DMS53 treated with DMSO at 0.1 percent for 48 hours (cell line): ENCODE measurements around the gene MYZAP.

Experiments used
- DNase-seq: peaks from one replicate; lab custom pipeline; 2025; ENCODE audit not compliant: unreplicated experiment; lab: John Stamatoyannopoulos, UW

MYZAP gene

GRCh38 chr15:57561041-57561711, 30.5 kb upstream of the MYZAP start:
- DNase-seq = peak; percentile 40

GRCh38 chr15:57562196-57562769, 29.4 kb upstream of the MYZAP start:
- DNase-seq = no peak

DNA sequence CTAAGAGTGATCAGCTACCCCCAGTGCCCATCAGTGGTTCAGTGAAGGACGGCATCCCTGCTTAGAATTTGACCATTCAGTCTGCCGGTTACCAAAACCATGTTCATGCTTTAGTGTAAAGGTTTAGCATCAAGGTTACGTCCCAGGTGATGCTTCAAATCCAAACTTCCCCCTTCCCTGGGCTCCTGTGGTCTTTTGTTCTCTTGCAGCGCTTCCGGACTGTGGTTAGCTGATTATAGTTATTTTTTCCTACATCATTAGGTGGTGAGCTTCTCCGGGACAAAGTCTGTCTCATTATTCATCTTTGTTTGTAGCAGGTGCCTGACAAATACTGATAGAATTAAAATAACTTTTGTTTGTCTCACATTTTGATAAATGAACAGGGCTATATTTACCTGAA, 28.3 kb upstream of the MYZAP start:
- DNase-seq = no peak

DNA sequence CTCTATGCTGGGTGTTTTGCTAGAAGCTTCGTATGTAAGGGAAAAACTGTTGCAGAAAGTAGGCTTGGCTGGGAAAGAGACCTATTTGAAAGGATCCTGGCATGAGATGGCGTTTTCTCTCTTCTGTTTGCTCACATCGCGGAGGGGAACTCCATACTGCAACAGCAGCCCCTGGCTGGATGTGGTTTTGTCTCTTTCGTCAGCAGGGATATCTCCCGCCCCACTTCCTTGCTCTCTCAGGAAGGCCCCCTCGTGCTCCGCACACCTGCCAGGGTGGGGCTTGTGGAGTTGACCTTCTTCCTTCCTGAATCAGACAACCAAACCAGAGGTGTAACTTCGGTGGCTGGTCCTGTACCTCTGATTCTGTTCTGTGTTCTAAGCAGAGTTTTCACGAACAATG, 26.4 kb upstream of the MYZAP start:
- peak; percentile 8 for DNase-seq

- DNase-seq = no peak
Observed at GRCh38 chr15:57566834-57567233, 24.9 kb upstream of the MYZAP start.

DNA sequence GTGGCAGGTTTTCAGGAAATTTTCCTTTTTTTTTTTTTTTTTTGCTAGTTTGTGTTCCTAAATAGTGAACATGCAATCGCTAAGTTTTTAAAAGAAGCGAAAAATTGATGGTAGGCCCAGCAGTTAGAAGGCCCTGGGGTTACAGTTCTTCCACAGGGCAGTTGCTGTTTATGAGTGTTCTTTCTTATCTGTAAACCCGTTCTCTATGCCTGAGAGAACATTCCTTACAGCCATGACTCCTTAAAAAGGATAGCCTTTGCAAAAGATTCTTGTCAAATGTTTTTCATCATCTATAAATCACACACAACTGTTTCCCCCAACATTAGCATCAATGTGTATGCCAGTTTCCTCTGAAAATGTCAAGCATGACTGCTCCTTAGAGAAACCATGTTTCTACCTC, 23.8 kb upstream of the MYZAP start:
- no peak for DNase-seq

DNA sequence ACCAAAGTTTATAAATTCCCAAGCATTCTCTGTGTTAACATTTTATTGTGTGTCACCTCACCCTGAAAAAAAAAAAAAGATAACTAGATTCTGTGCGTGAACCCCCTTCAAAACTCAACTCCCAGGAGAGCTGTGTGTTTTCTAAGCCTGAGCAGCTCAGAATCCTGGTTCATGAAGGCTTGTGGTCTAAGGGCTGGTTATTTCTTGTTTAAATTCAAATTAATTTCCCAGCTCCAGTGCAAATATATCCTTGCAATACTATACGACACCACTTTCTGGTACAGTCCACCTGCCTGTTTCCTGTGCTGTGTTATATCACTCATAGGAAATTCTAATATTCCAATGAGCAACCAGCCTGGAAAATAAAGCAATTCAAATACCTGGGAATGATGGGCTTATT, 23.4 kb upstream of the MYZAP start:
- DNase-seq = no peak

- no peak for DNase-seq
Observed at GRCh38 chr15:57570340-57570739, 21.4 kb upstream of the MYZAP start.

GRCh38 chr15:57570994-57571393, 20.7 kb upstream of the MYZAP start:
- no peak for DNase-seq

- no peak for DNase-seq
Observed at GRCh38 chr15:57571725-57572124, 20.0 kb upstream of the MYZAP start.

GRCh38 chr15:57572468-57572867, 19.2 kb upstream of the MYZAP start:
- no peak for DNase-seq

DNA sequence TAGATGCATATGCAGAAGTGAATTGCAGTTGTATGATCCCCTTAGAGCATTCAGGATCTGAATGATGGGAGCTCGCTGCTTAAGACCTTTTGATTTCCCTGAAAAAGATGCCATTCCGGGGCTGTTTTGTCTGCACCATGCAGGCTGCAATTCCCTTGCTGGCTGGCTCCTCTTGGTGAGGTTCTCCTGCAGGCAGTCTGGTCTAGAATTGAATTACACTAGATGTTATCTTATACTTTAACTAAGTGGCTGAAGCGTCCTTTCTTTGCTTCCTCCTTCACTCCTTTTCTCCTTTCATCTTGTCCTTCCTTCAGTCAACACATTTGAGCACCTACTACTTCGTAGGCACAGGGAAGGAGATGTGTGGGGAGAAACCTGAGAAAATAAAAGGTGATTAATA, 18.6 kb upstream of the MYZAP start:
- DNase-seq = no peak

DNA sequence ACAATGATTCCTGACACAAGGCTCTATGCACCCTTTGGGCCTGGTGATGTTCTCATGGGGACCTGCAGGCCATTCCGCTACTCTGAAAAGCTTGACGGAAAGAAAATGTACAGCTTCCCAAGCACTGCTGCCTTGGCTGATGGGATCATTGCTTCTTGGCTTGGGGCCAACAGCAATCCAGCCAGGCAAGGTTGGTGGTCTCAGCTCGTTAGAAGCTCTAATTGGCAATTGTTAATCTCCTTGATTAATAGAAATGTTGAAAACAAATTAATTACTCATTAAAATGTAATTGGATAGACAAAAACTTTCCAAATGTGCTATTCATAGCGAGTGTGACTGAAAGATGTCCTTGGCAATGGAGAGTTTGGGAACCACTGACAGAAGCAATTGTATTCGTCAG, 16.3 kb upstream of the MYZAP start:
- no peak for DNase-seq

DNA sequence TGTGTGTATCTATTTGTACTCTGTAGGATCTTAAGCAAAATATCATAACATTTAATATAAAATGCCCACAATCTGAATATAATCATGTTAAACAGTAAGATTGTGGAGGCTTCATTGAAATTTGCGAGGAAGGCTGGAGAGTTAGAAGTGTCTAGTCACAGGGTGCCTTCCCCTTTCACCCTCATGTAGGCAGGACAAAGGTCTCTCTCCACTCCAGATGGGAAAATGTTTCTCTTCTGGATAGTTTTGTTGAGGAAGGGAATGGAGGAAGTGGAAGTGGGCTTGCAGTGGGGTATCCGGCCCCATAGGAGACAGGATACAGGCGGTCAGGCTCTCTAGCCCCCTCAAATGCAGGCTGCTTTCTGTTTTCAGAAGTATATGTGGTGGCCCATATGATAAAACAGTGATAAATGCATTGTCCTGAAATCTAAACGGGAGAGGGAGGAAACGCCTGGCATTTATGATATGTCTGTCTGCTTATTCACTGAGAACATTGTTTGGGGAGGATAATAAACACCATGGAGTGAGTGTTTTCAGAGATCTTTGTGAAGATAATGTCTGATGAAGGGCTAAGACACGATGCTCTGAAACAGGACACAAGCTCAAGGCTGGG, 13.3 kb upstream of the MYZAP start:
- DNase-seq = no peak

GRCh38 chr15:57580428-57580827, 11.3 kb upstream of the MYZAP start:
- no peak for DNase-seq

GRCh38 chr15:57580866-57581265, 10.8 kb upstream of the MYZAP start:
- DNase-seq = no peak

DNA sequence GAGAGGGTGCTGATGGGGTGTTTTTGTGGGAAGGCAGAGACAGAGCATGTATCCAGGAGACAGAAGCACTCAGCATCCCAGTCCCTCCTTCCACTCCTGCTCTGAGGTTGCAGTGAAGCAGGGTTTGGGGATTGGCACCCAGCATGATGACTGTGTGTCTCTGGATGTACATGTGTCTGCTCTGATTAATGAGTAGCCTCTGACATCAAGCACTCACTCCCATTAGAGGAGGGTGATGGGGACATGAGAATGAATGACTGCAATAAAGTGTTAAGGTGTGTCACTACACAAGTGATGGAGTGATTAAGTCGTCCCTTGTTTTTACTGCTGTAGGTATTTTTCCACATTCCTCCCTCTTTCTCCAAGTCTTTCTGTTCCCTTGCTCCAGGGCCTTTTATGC, 9.6 kb upstream of the MYZAP start:
- DNase-seq = no peak

- DNase-seq = no peak
Observed at GRCh38 chr15:57583282-57583681, 8.4 kb upstream of the MYZAP start.

DNA sequence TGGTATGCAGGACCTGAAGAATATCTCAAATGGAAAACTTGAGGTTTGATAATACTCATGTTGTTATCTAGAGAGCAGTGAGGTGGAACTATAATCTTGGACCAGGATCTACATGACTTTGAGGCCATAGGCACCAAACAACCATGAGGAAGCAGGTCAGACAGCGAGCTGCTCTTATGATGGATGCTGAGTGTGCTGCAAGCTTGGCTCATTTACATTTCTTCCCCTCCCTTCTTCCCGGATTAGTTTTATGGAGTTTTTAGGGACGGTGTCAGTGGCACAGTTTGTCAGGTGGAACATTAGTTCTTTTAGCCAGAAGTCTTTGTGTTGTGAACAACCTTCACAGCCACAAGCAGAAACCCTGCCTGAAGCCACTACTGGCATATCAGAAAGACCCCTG, 8.0 kb upstream of the MYZAP start:
- no peak for DNase-seq

DNA sequence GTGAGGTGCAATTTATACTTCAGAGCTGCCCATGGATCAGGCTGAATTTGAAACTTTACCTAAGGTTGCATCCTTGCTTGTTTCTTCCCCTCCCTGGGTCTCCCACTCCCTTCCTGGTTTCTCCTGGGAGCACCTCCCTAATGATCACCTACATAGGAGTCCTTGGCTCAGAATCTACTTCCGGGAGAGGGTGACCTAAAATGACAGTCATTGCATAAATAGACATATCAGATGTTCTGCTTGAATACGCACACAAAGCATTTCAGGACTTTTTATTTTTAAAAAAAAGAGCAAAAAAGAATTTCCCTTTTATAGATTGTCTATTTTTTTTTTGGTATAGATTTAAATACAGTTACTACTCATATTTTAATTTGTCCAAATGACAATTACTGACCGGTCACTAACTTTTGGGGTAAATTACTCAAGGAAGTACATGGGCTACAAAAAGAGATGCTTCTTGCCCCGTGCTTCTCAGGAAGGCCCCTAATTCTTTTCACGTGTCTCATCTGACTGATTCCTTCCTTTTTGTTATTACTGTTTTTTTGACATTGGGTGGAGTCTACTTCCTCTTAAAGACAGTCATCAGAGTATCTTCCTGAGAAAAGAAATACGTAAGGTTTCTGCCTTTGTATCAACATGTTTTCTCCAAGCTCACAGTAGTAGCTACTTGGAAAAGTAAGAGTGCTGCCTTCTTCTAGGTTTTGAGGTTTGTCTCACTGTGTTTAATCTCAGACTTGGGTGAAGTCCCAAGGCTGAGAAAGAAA, 4.9 kb upstream of the MYZAP start:
- no peak for DNase-seq

DNA sequence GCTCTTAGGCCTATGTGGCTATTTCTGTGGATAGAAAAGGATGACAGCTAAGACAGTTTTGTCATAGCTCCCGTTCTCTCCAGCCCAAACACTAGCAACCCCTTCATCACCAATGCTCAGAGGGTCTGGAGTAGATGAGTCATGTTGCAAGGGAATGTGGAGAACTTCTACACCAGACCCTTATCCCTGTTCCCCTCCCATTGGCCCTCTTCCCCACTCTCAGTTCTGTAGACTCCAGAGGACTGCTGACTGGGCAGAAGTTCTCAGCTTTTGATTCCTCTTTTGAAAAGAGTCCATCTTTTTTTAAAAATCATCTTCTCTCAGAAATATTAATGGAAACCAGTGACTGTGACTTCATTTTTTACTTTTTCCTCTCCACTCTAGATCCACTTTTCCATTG, 2.4 kb upstream of the MYZAP start:
- no peak for DNase-seq

DNA sequence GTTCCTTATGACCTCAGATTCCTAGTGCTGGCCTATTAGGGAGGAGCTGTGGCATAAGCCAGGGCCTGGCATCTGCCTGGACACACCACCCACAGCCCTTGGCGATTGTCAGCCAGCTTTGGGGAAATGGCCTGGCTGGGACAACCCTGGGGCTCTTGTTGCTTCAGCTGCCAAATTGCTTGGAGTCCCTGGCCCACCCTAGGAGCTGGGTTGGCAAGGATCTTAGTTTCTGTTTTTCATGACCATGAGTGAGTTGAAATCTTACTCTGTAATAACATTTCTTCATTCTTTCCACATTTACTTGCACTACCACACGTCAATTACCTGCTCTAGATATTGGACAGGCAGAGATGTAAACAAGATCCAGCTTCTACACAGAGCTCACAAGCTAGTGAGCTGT, 1.9 kb upstream of the MYZAP start:
- no peak for DNase-seq
